NT2/D1 (cell line): Measurements from ENCODE around the gene MANEAL.

Experiments used
- SUZ12 ChIP-seq: IDR thresholded peaks from 2 replicates; pipeline ENCODE4 v1.6.1; 2011; ENCODE audit not compliant: insufficient read length, insufficient read depth; ENCODE audit errors: extremely low read depth
- YY1 ChIP-seq: IDR thresholded peaks from 2 replicates; pipeline ENCODE4 v1.6.1; 2011; ENCODE audit not compliant: insufficient read length, insufficient read depth
- ZNF274 ChIP-seq: IDR thresholded peaks from 2 replicates; pipeline ENCODE4 v1.6.1; 2011; ENCODE audit warnings: mild to moderate bottlenecking, low read depth, low read length

- TF ChIP-seq ZNF274 = no peak
- no peak for TF ChIP-seq YY1
- no peak for TF ChIP-seq SUZ12
Observed at GRCh38 chr1:37802439-37802838, 8.8 kb downstream of the MANEAL start.
